ENCODE measurements around the gene SNRNP70.
A peak's percentile ranks its signal among the peaks of the same experiment; 100 is the strongest.
"Not testable (repeated sequence)": the region's sequence is repeated elsewhere in the genome, so short reads cannot be mapped to it uniquely, and the experiment has no call there.

Gene SNRNP70

GRCh38 chr19:49126575-49126974 lies 41.3 kb downstream of the SNRNP70 start:
- Histone ChIP-seq H3K9me3 (no peaks in the 10 kb centered on the region), H3K4me3 (no peak overlapping the region), H3K27me3 (ENCODE audit: low read depth) (no peaks in the 10 kb centered on the region), H3K4me1 (peaks cover 15% of the 10 kb centered on the region), H3K36me3 (replicated peaks) (no peaks in the 10 kb centered on the region)
- in situ Hi-C loops (cut with MboI; ENCODE audit: low sequenced_read_pairs): no loop called here
- no peak for DNase-seq (ENCODE audit: low spot score in 2 of 2)

GRCh38 chr19:49127225-49127624 lies 42.0 kb downstream of the SNRNP70 start:
- H3K9me3 ChIP-seq; H3K36me3 ChIP-seq (replicated peaks); DNase-seq (ENCODE audit: low spot score in 2 of 2); H3K4me3 ChIP-seq; in situ Hi-C loops (cut with MboI; ENCODE audit: low sequenced_read_pairs); H3K27me3 ChIP-seq (ENCODE audit: low read depth): not testable (repeated sequence)
- peaks cover 15% of the 10 kb centered on the region for H3K4me1 ChIP-seq

- peaks cover 15% of the 10 kb centered on the region for H3K4me1 ChIP-seq
- DNase-seq (ENCODE audit: low spot score in 2 of 2): peak; percentile 92 to 97
- H3K36me3 ChIP-seq (replicated peaks): no peaks in the 10 kb centered on the region
- H3K27me3 ChIP-seq (ENCODE audit: low read depth): no peaks in the 10 kb centered on the region
- H3K9me3 ChIP-seq: no peaks in the 10 kb centered on the region
- in situ Hi-C loops (cut with MboI; ENCODE audit: low sequenced_read_pairs): no loop called here
- H3K4me3 ChIP-seq: peak overlapping the region; percentile 36
Measured at GRCh38 chr19:49127674-49128544, 42.7 kb downstream of the SNRNP70 start.

- in situ Hi-C loops (cut with MboI; ENCODE audit: low sequenced_read_pairs): no loop called here
- Histone ChIP-seq H3K4me3 (peak overlapping the region; percentile 36), H3K9me3 (no peaks in the 10 kb centered on the region), H3K27me3 (ENCODE audit: low read depth) (no peaks in the 10 kb centered on the region), H3K4me1 (peaks cover 15% of the 10 kb centered on the region), H3K36me3 (replicated peaks) (0 out of 2 replicates have a peak, but pooled peaks cover 2% of the 10 kb centered on the region)
- no peak for DNase-seq (ENCODE audit: low spot score in 2 of 2)
Measured at GRCh38 chr19:49128545-49129237, 43.4 kb downstream of the SNRNP70 start.

- DNase-seq (ENCODE audit: low spot score in 2 of 2): peak in 1 of 2 experiments; percentile 45
- Histone ChIP-seq H3K9me3 (no peaks in the 10 kb centered on the region), H3K36me3 (replicated peaks) (peaks cover 8% of the 10 kb centered on the region; the same call in 1 of the 2 replicates), H3K4me1 (peaks cover 15% of the 10 kb centered on the region), H3K4me3 (no peak overlapping the region), H3K27me3 (ENCODE audit: low read depth) (no peaks in the 10 kb centered on the region)
- in situ Hi-C loops (cut with MboI; ENCODE audit: low sequenced_read_pairs): no loop called here
Measured at GRCh38 chr19:49129238-49129583, 44.0 kb downstream of the SNRNP70 start.

- Histone ChIP-seq H3K9me3 (no peaks in the 10 kb centered on the region), H3K4me3 (no peak overlapping the region), H3K27me3 (ENCODE audit: low read depth) (no peaks in the 10 kb centered on the region), H3K36me3 (replicated peaks) (peaks cover 17% of the 10 kb centered on the region), H3K4me1 (peaks cover 10% of the 10 kb centered on the region)
- DNase-seq (ENCODE audit: low spot score in 2 of 2): no peak
- in situ Hi-C loops (cut with MboI; ENCODE audit: low sequenced_read_pairs): no loop called here
Measured at GRCh38 chr19:49130325-49130724, 45.1 kb downstream of the SNRNP70 start.

GRCh38 chr19:49132974-49133609 lies 47.8 kb downstream of the SNRNP70 start:
- H3K4me1 ChIP-seq: peaks cover 6% of the 10 kb centered on the region
- no peak for DNase-seq (ENCODE audit: low spot score in 2 of 2)
- peaks cover 26% of the 10 kb centered on the region for H3K36me3 ChIP-seq (replicated peaks)
- no peak overlapping the region for H3K4me3 ChIP-seq
- in situ Hi-C loops (cut with MboI; ENCODE audit: low sequenced_read_pairs): no loop called here
- no peaks in the 10 kb centered on the region for H3K27me3 ChIP-seq (ENCODE audit: low read depth)
- no peaks in the 10 kb centered on the region for H3K9me3 ChIP-seq

GRCh38 chr19:49133621-49134454 lies 48.6 kb downstream of the SNRNP70 start:
- peaks cover 26% of the 10 kb centered on the region for H3K36me3 ChIP-seq (replicated peaks)
- H3K4me1 ChIP-seq: peaks cover under 1% of the 10 kb centered on the region
- no peak overlapping the region for H3K4me3 ChIP-seq
- H3K9me3 ChIP-seq: no peaks in the 10 kb centered on the region
- DNase-seq (ENCODE audit: low spot score in 2 of 2): no peak
- in situ Hi-C loops (cut with MboI; ENCODE audit: low sequenced_read_pairs): no loop called here
- H3K27me3 ChIP-seq (ENCODE audit: low read depth): no peaks in the 10 kb centered on the region

- no peak for DNase-seq (ENCODE audit: low spot score in 2 of 2)
- in situ Hi-C loops (cut with MboI; ENCODE audit: low sequenced_read_pairs): no loop called here
- no peak overlapping the region for H3K4me3 ChIP-seq
- H3K36me3 ChIP-seq (replicated peaks): peaks cover 26% of the 10 kb centered on the region
- H3K4me1 ChIP-seq: no peaks in the 10 kb centered on the region
- no peaks in the 10 kb centered on the region for H3K9me3 ChIP-seq
- no peaks in the 10 kb centered on the region for H3K27me3 ChIP-seq (ENCODE audit: low read depth)
Measured at GRCh38 chr19:49135686-49136085, 50.4 kb downstream of the SNRNP70 start.

- H3K27me3 ChIP-seq (ENCODE audit: low read depth): no peaks in the 10 kb centered on the region
- H3K9me3 ChIP-seq: no peaks in the 10 kb centered on the region
- peaks cover 31% of the 10 kb centered on the region for H3K36me3 ChIP-seq (replicated peaks)
- no peak for DNase-seq (ENCODE audit: low spot score in 2 of 2)
- in situ Hi-C loops (cut with MboI; ENCODE audit: low sequenced_read_pairs): no loop called here
- no peak overlapping the region for H3K4me3 ChIP-seq
- H3K4me1 ChIP-seq: no peaks in the 10 kb centered on the region
Measured at GRCh38 chr19:49136771-49137171, 51.5 kb downstream of the SNRNP70 start.

- no peak for DNase-seq (ENCODE audit: low spot score in 2 of 2)
- Histone ChIP-seq H3K9me3 (no peaks in the 10 kb centered on the region), H3K27me3 (ENCODE audit: low read depth) (no peaks in the 10 kb centered on the region), H3K4me1 (peaks cover 5% of the 10 kb centered on the region; the same call in 1 of the 2 replicates), H3K4me3 (no peak overlapping the region), H3K36me3 (replicated peaks) (peaks cover 8% of the 10 kb centered on the region)
- in situ Hi-C loops (cut with MboI; ENCODE audit: low sequenced_read_pairs): no loop called here
Measured at GRCh38 chr19:49140951-49141350, 55.7 kb downstream of the SNRNP70 start.

GRCh38 chr19:49141352-49141751 lies 56.1 kb downstream of the SNRNP70 start:
- Histone ChIP-seq H3K4me3 (no peak overlapping the region), H3K9me3 (no peaks in the 10 kb centered on the region), H3K36me3 (replicated peaks) (peaks cover 7% of the 10 kb centered on the region; the same call in 1 of the 2 replicates), H3K27me3 (ENCODE audit: low read depth) (no peaks in the 10 kb centered on the region), H3K4me1 (peaks cover 7% of the 10 kb centered on the region)
- in situ Hi-C loops (cut with MboI; ENCODE audit: low sequenced_read_pairs): no loop called here
- DNase-seq (ENCODE audit: low spot score in 2 of 2): no peak

GRCh38 chr19:49142866-49143335 lies 57.6 kb downstream of the SNRNP70 start:
- DNase-seq (ENCODE audit: low spot score in 2 of 2): peak in 1 of 2 experiments; percentile 56
- Histone ChIP-seq H3K27me3 (ENCODE audit: low read depth) (no peaks in the 10 kb centered on the region), H3K36me3 (replicated peaks) (peaks cover 5% of the 10 kb centered on the region; the same call in 1 of the 2 replicates), H3K4me3 (no peak overlapping the region), H3K9me3 (no peaks in the 10 kb centered on the region), H3K4me1 (peaks cover 9% of the 10 kb centered on the region)
- in situ Hi-C loops (cut with MboI; ENCODE audit: low sequenced_read_pairs): no loop called here

All from HAP-1 (cell line).